Measurements from ENCODE around the gene TAC3.
"Not testable (repeated sequence)": the region's sequence is repeated elsewhere in the genome, so short reads cannot be mapped to it uniquely, and the experiment has no call there.

Gene TAC3

DNA sequence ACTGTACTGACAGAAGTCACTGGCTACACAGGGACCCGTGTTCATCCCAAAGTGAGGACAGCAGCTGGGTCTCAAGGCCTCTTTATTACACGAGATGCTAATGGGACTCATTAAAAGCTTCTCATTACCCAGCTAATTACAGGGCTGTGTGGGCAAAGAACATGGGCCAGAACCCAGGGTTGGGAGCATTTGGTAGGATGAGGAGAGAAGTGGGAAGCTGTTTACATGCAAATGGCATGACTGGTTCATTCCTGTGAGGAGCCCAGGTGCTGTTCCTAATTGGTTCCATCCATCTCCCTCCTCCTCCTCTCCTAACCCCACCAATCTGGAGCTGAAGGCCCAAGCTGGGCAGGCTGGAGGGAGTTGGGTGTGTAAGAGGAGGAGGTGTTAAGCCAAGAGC is 8.9 kb upstream of the TAC3 start:
- TF ChIP-seq ZNF274 (IDR thresholded peaks at IDR 0.05; ENCODE audit: low read depth, low read length) = no peak
- no peak for TF ChIP-seq SUZ12 (IDR thresholded peaks at IDR 0.05; ENCODE audit: extremely low read depth, insufficient read depth, insufficient read length)
- no peak for TF ChIP-seq YY1 (IDR thresholded peaks at IDR 0.05; ENCODE audit: insufficient read depth, insufficient read length)
- Histone ChIP-seq H3K4me3 (ENCODE audit: insufficient read length, low read depth) (no peak overlapping the region), H3K4me1 (ENCODE audit: insufficient read depth, insufficient read length) (peaks cover 8% of the 10 kb centered on the region), H3K9me3 (ENCODE audit: insufficient read depth, low read length) (no peaks in the 10 kb centered on the region), H3K27me3 (ENCODE audit: insufficient read depth, insufficient read length) (no peaks in the 10 kb centered on the region), H3K9ac (ENCODE audit: insufficient read length, low read depth) (no peak overlapping the region), H3K36me3 (ENCODE audit: insufficient read depth, insufficient read length, low read length) (no peaks in the 10 kb centered on the region)
- DNase-seq (ENCODE audit: low read depth, low spot score) = no peak

DNA sequence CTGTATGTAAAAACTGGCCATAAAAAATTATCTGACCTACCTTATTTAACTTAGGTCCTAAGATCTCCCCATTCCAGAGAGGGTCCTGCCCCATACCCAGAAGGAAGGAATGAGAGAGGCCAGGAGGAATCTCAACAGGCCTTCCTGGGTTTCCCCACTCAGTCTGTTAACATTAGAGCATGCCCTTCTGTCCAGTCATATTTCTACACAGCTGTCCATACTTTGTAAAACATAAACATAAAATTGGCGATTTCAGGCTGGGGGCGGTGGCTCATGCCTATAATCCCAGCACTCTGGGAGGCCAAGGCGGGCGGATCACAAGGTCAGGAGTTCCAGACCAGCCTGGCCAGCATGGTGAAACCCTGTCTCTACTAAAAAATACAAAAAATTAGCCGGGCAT is 6.0 kb upstream of the TAC3 start:
- not testable (repeated sequence) for H3K36me3 ChIP-seq (ENCODE audit: insufficient read depth, insufficient read length, low read length); DNase-seq (ENCODE audit: low read depth, low spot score); H3K9ac ChIP-seq (ENCODE audit: insufficient read length, low read depth); H3K9me3 ChIP-seq (ENCODE audit: insufficient read depth, low read length); H3K27me3 ChIP-seq (ENCODE audit: insufficient read depth, insufficient read length); H3K4me1 ChIP-seq (ENCODE audit: insufficient read depth, insufficient read length); H3K4me3 ChIP-seq (ENCODE audit: insufficient read length, low read depth)

DNA sequence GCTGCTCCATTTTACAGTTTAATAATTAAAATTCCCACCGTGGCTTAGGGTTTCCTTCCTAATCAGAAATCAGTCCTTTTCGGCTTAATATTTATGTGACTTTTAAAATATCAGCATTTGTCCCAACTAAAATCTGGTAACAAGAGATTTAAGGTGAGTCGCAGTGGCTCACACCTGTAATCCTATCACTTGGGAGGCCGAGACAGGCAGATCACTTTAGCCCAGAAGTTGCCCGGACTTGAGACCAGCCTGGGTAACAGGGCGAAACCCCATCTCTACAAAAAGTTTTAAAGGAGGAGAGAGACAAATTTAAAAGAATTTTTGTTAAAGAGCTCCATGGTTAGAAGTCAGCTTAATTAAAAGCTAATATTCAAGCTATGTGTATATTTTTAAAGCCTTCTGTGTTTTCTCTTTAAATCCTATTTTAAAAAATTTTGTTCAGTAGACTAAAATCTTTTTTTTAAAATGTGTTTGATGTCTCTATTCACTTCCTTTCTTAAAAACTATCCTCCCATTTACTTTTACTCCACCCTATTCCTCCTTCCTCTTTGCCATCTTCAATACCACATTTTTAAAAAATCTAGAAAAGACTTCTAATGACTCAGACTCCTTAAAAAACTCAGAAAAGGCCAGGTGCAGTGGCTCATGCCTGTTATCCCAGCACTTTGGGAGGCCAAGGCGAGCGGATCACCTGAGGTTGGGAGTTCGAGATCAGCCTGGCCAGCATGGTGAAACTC is 3.8 kb upstream of the TAC3 start:
- H3K27me3 ChIP-seq (ENCODE audit: insufficient read depth, insufficient read length) = no peaks in the 10 kb centered on the region
- peaks cover 5% of the 10 kb centered on the region for H3K4me1 ChIP-seq (ENCODE audit: insufficient read depth, insufficient read length)
- H3K4me3 ChIP-seq (ENCODE audit: insufficient read length, low read depth) = no peak overlapping the region
- no peaks in the 10 kb centered on the region for H3K36me3 ChIP-seq (ENCODE audit: insufficient read depth, insufficient read length, low read length)
- DNase-seq (ENCODE audit: low read depth, low spot score) = no peak
- TF ChIP-seq ZNF274 (IDR thresholded peaks at IDR 0.05; ENCODE audit: low read depth, low read length) (no peak), YY1 (IDR thresholded peaks at IDR 0.05; ENCODE audit: insufficient read depth, insufficient read length) (no peak), SUZ12 (IDR thresholded peaks at IDR 0.05; ENCODE audit: extremely low read depth, insufficient read depth, insufficient read length) (no peak)
- no peaks in the 10 kb centered on the region for H3K9me3 ChIP-seq (ENCODE audit: insufficient read depth, low read length)
- H3K9ac ChIP-seq (ENCODE audit: insufficient read length, low read depth) = no peak overlapping the region

DNA sequence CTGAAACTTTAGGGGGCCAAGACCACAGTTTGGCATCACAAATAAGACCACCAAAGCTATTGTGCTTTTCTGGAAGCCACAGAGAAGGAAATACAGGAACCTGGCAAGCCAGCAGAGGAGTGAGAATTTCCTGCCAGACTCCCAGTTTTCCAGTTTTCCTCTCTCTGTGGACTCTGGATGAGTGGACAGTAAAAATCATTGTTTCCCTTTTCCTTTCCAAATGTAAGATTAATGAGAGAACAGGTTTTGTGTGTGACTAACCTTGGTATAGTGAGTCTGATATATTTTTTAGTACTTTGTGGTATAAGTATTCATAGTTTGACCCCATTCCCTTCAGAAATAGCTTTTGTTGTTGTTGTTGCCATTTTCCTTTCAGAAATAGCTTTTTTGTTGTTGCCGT is 2.6 kb upstream of the TAC3 start:
- no peak for DNase-seq (ENCODE audit: low read depth, low spot score)
- Histone ChIP-seq H3K9ac (ENCODE audit: insufficient read length, low read depth) (no peak overlapping the region), H3K4me3 (ENCODE audit: insufficient read length, low read depth) (no peak overlapping the region), H3K9me3 (ENCODE audit: insufficient read depth, low read length) (no peaks in the 10 kb centered on the region), H3K4me1 (ENCODE audit: insufficient read depth, insufficient read length) (peaks cover 5% of the 10 kb centered on the region), H3K27me3 (ENCODE audit: insufficient read depth, insufficient read length) (no peaks in the 10 kb centered on the region), H3K36me3 (ENCODE audit: insufficient read depth, insufficient read length, low read length) (no peaks in the 10 kb centered on the region)
- TF ChIP-seq ZNF274 (IDR thresholded peaks at IDR 0.05; ENCODE audit: low read depth, low read length) = no peak
- TF ChIP-seq YY1 (IDR thresholded peaks at IDR 0.05; ENCODE audit: insufficient read depth, insufficient read length) = no peak
- TF ChIP-seq SUZ12 (IDR thresholded peaks at IDR 0.05; ENCODE audit: extremely low read depth, insufficient read depth, insufficient read length) = no peak

DNA sequence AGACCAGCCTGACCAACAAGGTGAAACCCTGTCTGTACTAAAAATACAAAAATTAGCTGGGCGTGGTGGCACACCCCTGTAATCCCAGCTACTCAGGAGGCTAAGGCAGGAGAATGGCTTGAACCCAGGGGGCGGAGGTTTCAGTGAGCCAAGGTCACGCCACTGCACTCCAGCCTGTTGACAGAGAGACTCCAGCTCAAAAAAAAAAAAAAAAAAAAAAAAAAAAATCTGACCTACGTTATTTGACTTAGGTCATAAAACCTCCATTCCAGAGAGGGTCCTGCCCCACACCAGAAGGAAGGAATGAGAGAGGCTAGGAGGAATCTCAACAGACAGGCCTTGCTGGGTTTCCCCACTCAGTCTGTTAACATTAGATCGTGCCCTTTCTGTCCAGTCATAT is 2.0 kb upstream of the TAC3 start:
- DNase-seq (ENCODE audit: low read depth, low spot score); H3K27me3 ChIP-seq (ENCODE audit: insufficient read depth, insufficient read length): not testable (repeated sequence)

DNA sequence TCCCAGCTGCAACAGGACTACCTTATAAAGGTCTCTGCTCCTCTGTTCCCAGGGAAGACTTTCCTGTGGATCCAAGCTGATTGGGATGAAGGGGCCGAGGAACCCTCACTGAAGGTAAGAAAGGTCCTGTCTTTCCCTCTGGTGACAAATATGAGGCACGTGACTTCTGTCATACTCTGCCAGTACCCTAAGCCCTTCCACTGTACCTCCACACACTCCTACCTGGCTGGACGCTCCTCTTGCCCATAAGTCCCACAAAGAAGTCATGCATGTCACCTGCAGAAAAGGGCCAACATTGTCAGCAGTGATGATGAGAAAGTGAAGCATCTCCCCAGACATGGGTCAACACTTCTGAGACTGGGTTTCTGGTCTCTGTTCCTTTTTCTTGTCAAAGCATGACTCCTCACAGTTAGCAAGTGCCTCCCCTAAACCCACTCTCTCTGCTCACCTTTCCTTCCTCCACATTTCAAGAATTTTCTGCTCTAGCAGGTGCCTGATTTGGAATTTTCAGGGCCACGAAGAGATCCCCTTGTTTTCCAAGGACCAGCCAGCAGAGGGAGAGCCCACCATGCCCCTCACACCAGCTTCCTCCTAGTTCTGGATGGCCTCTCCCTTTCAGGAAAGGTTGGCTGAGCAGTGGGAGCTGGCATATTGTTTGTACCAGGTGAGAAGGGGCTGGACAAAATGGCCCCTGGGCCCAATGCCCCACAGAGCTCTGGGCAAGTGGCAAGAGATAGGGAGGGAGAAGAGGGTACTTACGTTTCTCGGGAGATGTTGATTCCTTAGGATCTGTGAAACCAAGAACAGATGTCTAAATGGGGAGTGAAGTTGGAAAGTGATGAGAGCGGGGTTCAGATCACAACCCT is 3.5 kb downstream of the TAC3 start:
- peaks cover 5% of the 10 kb centered on the region for H3K4me1 ChIP-seq (ENCODE audit: insufficient read depth, insufficient read length)
- H3K9ac ChIP-seq (ENCODE audit: insufficient read length, low read depth) = no peak overlapping the region
- no peak for DNase-seq (ENCODE audit: low read depth, low spot score)
- no peak overlapping the region for H3K4me3 ChIP-seq (ENCODE audit: insufficient read length, low read depth)
- no peaks in the 10 kb centered on the region for H3K36me3 ChIP-seq (ENCODE audit: insufficient read depth, insufficient read length, low read length)
- TF ChIP-seq YY1 (IDR thresholded peaks at IDR 0.05; ENCODE audit: insufficient read depth, insufficient read length) = no peak
- no peaks in the 10 kb centered on the region for H3K27me3 ChIP-seq (ENCODE audit: insufficient read depth, insufficient read length)
- H3K9me3 ChIP-seq (ENCODE audit: insufficient read depth, low read length) = no peaks in the 10 kb centered on the region

More for the DNA sequence above, 2.0 kb upstream of the TAC3 start:
- H3K4me3 ChIP-seq (ENCODE audit: insufficient read length, low read depth); H3K9me3 ChIP-seq (ENCODE audit: insufficient read depth, low read length); H3K4me1 ChIP-seq (ENCODE audit: insufficient read depth, insufficient read length); H3K36me3 ChIP-seq (ENCODE audit: insufficient read depth, insufficient read length, low read length); H3K9ac ChIP-seq (ENCODE audit: insufficient read length, low read depth): not testable (repeated sequence)

DNA sequence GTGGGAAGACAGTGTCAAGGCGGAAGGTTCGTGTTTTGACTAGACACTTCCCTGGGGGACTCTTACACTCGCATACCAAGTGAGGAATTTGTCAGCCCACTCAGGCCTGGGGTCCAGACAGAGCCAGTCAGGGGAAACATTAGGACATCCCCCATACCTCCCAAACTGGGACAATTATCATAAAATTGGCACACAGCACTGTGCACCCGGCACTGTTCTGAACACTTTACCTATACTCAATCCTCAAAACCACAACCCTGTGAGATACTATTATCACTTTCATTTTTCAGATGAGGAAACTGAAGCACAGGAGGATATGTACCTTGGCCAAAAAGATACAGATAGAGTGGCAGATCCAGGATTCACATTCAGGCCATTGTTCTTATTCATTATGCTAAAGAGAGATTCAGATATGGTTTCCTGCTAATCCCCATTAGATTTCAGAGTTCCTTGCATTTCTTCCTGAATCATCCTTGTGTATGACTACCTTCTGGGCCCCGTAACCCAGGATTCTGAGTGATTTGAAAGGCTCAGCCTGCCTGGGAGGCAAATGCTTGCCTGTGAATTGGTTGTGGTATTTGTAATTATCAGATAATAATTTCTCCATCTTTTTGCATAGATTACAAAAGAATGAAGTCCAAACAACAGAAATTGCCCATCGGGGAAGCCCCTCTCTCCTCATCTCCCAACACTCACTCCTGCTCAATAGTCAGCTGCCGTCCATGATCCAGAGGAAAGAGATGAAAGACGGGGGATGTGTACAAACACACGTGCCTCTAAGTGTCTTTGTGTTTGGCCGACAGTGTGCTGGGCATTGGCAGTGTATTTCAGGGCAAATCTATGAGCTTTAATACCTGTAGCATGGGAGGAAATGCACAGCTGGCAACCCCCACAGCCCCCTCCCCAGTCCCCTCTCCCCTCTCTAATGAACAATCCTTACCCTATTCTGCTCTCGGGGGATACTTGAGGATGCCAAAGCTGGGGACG is 4.6 kb downstream of the TAC3 start:
- no peak for DNase-seq (ENCODE audit: low read depth, low spot score)
- no peak overlapping the region for H3K9ac ChIP-seq (ENCODE audit: insufficient read length, low read depth)

More for the DNA sequence above, 4.6 kb downstream of the TAC3 start:
- no peak overlapping the region for H3K4me3 ChIP-seq (ENCODE audit: insufficient read length, low read depth)
- H3K36me3 ChIP-seq (ENCODE audit: insufficient read depth, insufficient read length, low read length) = no peaks in the 10 kb centered on the region
- H3K9me3 ChIP-seq (ENCODE audit: insufficient read depth, low read length) = peaks cover 4% of the 10 kb centered on the region; the same call in 1 of the 2 replicates
- TF ChIP-seq ZNF274 (IDR thresholded peaks at IDR 0.05; ENCODE audit: low read depth, low read length) (no peak), SUZ12 (IDR thresholded peaks at IDR 0.05; ENCODE audit: extremely low read depth, insufficient read depth, insufficient read length) (no peak), YY1 (IDR thresholded peaks at IDR 0.05; ENCODE audit: insufficient read depth, insufficient read length) (no peak)
- H3K27me3 ChIP-seq (ENCODE audit: insufficient read depth, insufficient read length) = no peaks in the 10 kb centered on the region
- peaks cover 5% of the 10 kb centered on the region for H3K4me1 ChIP-seq (ENCODE audit: insufficient read depth, insufficient read length)

Measured in NT2/D1 (cell line).